ENCODE data around the gene CRABP1.

- no peak for TF ChIP-seq PAX5 (IDR thresholded peaks at IDR 0.05; ENCODE audit: insufficient read depth, low read length, severe bottlenecking)
- no peak for TF ChIP-seq POLR2A (IDR thresholded peaks at IDR 0.05; ENCODE audit: low read depth, low read length)
- TF ChIP-seq POLR2AphosphoS5 (IDR thresholded peaks at IDR 0.05; ENCODE audit: low read depth, low read length), result no peak
- TF ChIP-seq SPI1 (IDR thresholded peaks at IDR 0.05; ENCODE audit: low read depth, low read length), result no peak
- no peak for TF ChIP-seq TAF1 (IDR thresholded peaks at IDR 0.05; ENCODE audit: low read depth, low read length)
These were observed 29.0 kb downstream of the CRABP1 start for GRCh38 chr15:78369161-78369560.

All from GM12891 (cell line).